AG04449 (cell line): Measurements from ENCODE around the gene QRFP.

Experiments used
- CTCF ChIA-PET: fragments of 350-600 bp; formaldehyde crosslinking; extraction: SDS; loops from one replicate; lab custom pipeline; 2021; ENCODE audit warnings: antibody characterized with exemption; lab: Yijun Ruan, JAX
- POLR2A ChIA-PET: fragments of 400-600, 350-600 bp; formaldehyde crosslinking; extraction: SDS; loops from one replicate; lab custom pipeline; 2020; ENCODE audit warnings: antibody characterized with exemption, inconsistent platforms; lab: Yijun Ruan, JAX
- DNase-seq: peaks from one replicate; pipeline ENCODE4 v3.0.0-alpha.2; 2010; ENCODE audit warnings: low read depth, low spot score
- H3K4me3 ChIP-seq: 2 replicates; pipeline ENCODE4 v1.5.1; 2011; ENCODE audit warnings: low read depth, mild to moderate bottlenecking, control low read depth, low read length
- TF ChIP-seq, protein P1 (sequence below): IDR thresholded peaks from one replicate; pipeline ENCODE4 v1.5.1; 2011; ENCODE audit warnings: mild to moderate bottlenecking, moderate library complexity, low read length, control low read depth, inconsistent platforms; ENCODE audit not compliant: insufficient read depth; ENCODE audit errors: missing control alignments

Gene QRFP

DNA sequence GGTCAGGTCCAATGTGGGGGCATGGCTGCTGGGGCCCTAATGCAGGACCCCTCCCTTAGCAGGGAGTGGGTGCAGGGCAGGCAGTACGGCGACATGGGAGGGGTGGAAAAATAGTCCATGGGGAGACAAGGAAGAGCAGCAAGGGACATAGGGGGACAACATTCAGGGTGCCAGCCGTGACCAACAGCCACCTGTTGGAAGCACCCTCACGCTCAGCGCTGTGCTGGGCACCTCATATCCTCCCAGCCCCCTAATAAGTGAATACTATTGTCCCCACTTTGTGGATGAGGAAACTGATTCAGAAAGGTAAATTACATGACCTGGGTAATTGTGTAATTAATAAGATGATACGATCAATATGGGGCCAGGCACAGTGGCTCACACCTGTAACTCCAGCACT, 45.5 kb upstream of the QRFP start:
- CTCF ChIA-PET, result interaction anchor here (0.7 to 2.3 kb wide), 5 partner anchors 8 to 241 kb away, joined by 3 to 9 read pairs (median 5); no protein-coding TSS in a partner anchor

DNA sequence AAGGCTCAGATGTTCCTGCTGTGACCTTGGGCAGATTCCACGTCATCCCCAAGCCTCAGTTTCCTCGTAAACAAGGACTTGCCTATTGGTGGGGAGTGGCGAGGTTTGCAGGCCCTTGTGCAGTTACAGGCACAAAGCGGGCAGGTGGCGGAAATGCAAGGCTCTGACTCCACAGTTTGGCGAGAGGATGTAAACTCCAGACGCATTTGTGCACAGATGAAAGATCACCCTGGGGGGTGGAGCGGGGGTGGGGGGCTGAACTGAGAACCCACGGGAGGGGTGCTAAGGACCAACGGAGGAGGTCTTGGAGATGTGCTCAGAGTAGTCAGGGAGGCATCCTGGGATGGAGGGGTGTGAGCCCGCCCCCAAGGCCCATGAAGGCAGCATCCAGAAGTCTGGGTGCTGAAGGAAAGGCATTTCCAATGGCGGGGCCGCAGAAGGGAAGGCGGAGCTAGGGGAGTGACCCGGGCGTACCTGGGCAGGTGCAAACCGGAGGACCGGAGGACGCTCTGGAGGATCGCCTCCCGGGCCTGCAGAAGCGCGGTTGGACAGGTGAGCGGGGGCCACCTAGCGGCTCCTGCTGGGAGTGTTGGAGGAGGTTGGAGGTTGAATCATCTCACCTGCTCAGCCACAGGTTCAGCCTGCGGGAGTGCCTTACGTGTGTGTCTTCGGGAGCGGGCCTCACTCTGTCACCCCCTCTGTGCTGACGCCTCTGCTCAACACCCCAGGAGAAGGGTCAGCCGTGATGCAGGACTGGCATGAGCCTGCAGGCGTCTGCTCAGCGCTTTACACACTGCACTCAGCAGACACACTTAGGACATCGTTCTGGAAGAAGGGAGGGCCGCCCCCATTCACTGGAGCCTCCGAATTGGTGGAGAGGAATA, 44.3 kb upstream of the QRFP start:
- H3K4me3 ChIP-seq, result no peak overlapping the region
- CTCF ChIA-PET, result interaction anchor here (1.0 kb wide), 1 partner anchor 71 kb away, joined by 5 read pairs; no protein-coding TSS in a partner anchor
- TF ChIP-seq, protein P1, sequence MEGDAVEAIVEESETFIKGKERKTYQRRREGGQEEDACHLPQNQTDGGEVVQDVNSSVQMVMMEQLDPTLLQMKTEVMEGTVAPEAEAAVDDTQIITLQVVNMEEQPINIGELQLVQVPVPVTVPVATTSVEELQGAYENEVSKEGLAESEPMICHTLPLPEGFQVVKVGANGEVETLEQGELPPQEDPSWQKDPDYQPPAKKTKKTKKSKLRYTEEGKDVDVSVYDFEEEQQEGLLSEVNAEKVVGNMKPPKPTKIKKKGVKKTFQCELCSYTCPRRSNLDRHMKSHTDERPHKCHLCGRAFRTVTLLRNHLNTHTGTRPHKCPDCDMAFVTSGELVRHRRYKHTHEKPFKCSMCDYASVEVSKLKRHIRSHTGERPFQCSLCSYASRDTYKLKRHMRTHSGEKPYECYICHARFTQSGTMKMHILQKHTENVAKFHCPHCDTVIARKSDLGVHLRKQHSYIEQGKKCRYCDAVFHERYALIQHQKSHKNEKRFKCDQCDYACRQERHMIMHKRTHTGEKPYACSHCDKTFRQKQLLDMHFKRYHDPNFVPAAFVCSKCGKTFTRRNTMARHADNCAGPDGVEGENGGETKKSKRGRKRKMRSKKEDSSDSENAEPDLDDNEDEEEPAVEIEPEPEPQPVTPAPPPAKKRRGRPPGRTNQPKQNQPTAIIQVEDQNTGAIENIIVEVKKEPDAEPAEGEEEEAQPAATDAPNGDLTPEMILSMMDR, result peak; percentile 84
- no peak for DNase-seq
- POLR2A ChIA-PET, result no interaction called here

More for the DNA sequence above, 45.5 kb upstream of the QRFP start:
- POLR2A ChIA-PET, result no interaction called here
- TF ChIP-seq, protein P1, result no peak
- no peak for DNase-seq
- H3K4me3 ChIP-seq, result no peak overlapping the region

DNA sequence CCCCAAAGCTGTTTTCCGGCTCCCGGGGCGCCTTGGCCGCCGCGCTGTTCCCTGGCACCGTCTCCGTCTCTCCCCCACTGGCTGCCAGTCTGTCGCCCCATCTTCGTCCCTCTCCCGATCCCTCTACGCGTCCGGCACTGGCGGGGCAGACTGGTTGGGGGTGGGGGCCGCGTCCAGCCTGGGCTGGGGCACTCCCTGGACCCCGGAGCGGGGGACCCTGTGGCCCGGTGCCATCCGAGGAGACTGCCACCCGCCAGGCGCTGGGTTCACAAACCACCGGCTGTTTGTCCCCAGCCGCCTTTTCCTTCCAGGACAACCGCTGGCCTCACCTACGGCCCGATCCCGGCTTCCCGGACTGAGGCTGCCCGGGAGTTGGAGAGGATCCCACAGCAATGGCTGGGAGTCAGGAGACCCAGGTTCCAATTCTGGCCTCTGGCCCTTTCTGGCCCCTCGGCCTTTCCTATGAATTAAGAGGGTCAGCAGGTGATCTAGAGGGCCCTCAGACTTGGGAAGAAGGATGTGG, 43.5 kb upstream of the QRFP start:
- CTCF ChIA-PET, result interaction anchor here (0.7 to 1.2 kb wide), 4 partner anchors 59 to 387 kb away, joined by 3 to 5 read pairs (median 4); no protein-coding TSS in a partner anchor
- POLR2A ChIA-PET, result interaction anchor here (1.1 kb wide), 1 partner anchor 12 kb away, joined by 3 read pairs; no protein-coding TSS in a partner anchor
- no peak overlapping the region for H3K4me3 ChIP-seq
- no peak for DNase-seq
- TF ChIP-seq, protein P1, result no peak

DNA sequence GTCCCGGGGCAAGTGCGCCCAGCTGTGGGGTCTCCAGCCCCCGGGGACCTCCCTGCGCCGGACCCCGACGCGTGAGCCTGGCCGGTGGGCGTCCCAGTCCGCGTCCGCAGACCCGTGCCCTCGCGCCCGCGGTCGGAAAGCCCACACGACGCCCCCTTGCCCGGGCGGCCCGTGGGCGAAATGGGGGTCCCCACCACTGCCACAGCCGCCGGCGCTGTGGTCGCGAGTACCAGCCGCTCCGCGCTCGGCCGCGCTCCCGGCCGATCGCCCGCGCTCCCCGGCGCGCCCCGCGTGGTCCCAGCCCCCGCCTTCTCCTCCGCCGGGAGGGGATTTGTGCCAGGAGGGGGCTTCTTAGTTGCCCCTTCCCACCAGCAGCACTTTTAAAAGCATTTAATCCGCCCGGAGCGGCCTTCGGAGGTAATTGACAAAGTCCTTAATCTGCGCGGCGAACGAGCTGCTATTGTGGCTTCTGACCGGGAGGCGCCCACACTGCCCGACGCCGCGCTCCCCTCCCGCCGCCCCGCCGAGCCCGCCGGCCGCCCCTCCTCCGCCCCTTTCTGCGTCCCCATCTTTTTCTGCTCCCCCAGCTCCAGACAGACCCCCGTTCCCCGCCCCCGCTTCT, 42.9 kb upstream of the QRFP start:
- ChIA-PET CTCF (interaction anchor here (0.7 to 1.2 kb wide), 5 partner anchors 10 to 386 kb away, joined by 3 to 5 read pairs (median 3); no protein-coding TSS in a partner anchor), POLR2A (interaction anchor here (1.1 kb wide), 1 partner anchor 11 kb away, joined by 3 read pairs; no protein-coding TSS in a partner anchor)
- H3K4me3 ChIP-seq, result peak overlapping the region; percentile 55
- DNase-seq, result no peak
- TF ChIP-seq, protein P1, result no peak

DNA sequence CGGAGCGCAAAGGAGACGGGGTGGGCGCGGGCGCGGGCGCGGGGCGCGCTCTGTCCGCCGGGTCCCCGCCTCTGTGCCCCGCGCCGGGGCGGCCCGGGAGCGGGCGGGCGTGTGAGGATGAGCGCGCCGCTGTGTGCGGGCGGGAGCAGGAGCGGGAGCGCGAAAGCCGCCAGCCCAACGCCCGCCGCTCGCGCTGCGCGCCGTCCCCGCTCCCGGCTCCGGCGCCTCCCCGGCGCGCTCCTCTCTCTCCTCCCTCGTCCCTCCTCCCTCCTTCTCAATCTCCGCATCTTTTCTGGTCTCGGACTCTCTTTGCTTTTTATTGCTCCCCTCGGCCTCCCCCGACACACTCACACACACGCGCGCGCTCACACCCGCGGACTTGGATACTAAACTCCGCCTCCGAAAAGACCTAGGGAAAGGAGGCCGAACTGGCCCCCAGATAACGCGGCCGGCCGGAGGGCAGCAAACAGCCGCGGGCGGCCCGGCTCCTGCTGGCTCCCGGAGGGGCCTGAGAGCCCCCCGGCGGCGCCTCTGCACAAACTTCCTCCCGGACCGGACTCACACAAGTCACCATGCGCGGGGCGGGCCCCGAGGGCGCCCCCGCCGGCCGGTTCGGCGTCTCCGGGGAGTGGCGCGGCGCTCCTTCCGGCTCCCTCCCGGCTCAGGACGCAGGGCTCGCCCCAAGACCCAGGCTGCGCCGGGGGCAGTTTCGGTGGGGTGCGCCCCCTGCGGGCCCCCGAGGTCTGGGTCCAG, 42.2 kb upstream of the QRFP start, which contains the start of gene FIBCD1:
Gene FIBCD1 (minus strand): TSS at position 596 of the 753 bp plus-strand sequence. CDS start 640 bp downstream, outside the sequence.
- no peak for DNase-seq
- TF ChIP-seq, protein P1, result peak; percentile 19
- CTCF ChIA-PET, result interaction anchor here (0.7 to 1.2 kb wide), 4 partner anchors 9 to 73 kb away, joined by 3 to 5 read pairs (median 4); no protein-coding TSS in a partner anchor
- H3K4me3 ChIP-seq, result peak within 1 kb of the TSS; percentile 55
- POLR2A ChIA-PET, result interaction anchor here (1.1 kb wide), 1 partner anchor 10 kb away, joined by 3 read pairs; no protein-coding TSS in a partner anchor
